Measurements from ENCODE around the gene DPY19L1. TPM values are rescaled to one million over a fixed set of nuclear protein-coding genes. Genes with fewer than 3 reads are reported as not detected.

Gene DPY19L1
- total RNA-seq, 1 experiment from 2014 or later = 46.8 TPM

DNA sequence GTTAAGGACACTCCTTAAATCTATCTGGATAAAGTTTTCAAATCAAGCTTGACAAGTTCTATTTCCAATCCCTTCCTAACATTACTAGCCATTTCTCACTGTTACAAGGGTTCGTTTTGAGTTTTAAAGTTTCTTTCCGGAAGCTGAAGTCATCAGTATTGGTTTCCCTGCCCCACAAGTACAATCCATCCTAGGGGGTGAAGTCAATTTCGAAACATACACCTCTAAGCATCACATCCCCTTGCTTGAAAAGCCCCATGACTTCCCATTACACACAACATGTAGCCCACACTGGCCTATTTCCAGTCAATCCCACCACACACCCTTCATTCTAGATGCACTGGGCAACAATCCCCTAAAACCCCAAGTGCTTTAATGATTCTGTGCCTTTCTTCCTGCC, 13.0 kb downstream of the DPY19L1 start:
- intact Hi-C loops (cut with micrococcal nuclease; ENCODE audit: unreplicated experiment) = no loop called here
- Histone ChIP-seq H3K4me3 (ENCODE audit: low read depth, low read length, poor library complexity, severe bottlenecking) (no peak overlapping the region), H3K27ac (ENCODE audit: low read depth, low read length, poor library complexity, severe bottlenecking) (no peak overlapping the region), H3K36me3 (ENCODE audit: insufficient read depth, low read length, poor library complexity, severe bottlenecking) (no peaks in the 10 kb centered on the region), H3K27me3 (replicated peaks; ENCODE audit: insufficient read depth, low read depth, low read length, poor library complexity) (no peaks in the 10 kb centered on the region), H3K4me1 (ENCODE audit: insufficient read depth, low read length, poor library complexity, severe bottlenecking) (no peaks in the 10 kb centered on the region), H3K9me3 (ENCODE audit: low read depth, low read length, poor library complexity, severe bottlenecking) (no peaks in the 10 kb centered on the region)
- no TSS peak for BruUV-seq (replicated peaks)
- no peak for DNase-seq (ENCODE audit: low spot score)
- ChIA-PET POLR2A (ENCODE audit: low non-redundant PET) (no interaction called here), CTCF (no interaction called here)
- TF ChIP-seq EZH2 (IDR thresholded peaks at IDR 0.05; ENCODE audit: borderline replicate concordance, low read depth, low read length, poor library complexity, severe bottlenecking) = no peak
- TF ChIP-seq CTCF (conservative IDR thresholded peaks at IDR 0.05; ENCODE audit: low read depth, low read length) = no peak

- DNase-seq (ENCODE audit: low spot score) = no peak
- Histone ChIP-seq H3K36me3 (ENCODE audit: insufficient read depth, low read length, poor library complexity, severe bottlenecking) (no peaks in the 10 kb centered on the region), H3K27ac (ENCODE audit: low read depth, low read length, poor library complexity, severe bottlenecking) (no peak overlapping the region), H3K4me3 (ENCODE audit: low read depth, low read length, poor library complexity, severe bottlenecking) (no peak overlapping the region), H3K4me1 (ENCODE audit: insufficient read depth, low read length, poor library complexity, severe bottlenecking) (no peaks in the 10 kb centered on the region), H3K9me3 (ENCODE audit: low read depth, low read length, poor library complexity, severe bottlenecking) (no peaks in the 10 kb centered on the region), H3K27me3 (replicated peaks; ENCODE audit: insufficient read depth, low read depth, low read length, poor library complexity) (no peaks in the 10 kb centered on the region)
- POLR2A ChIA-PET (ENCODE audit: low non-redundant PET) = no interaction called here
- CTCF ChIA-PET = no interaction called here
- TF ChIP-seq CTCF (conservative IDR thresholded peaks at IDR 0.05; ENCODE audit: low read depth, low read length) = no peak
- TF ChIP-seq EZH2 (IDR thresholded peaks at IDR 0.05; ENCODE audit: borderline replicate concordance, low read depth, low read length, poor library complexity, severe bottlenecking) = no peak
- intact Hi-C loops (cut with micrococcal nuclease; ENCODE audit: unreplicated experiment) = no loop called here
- no TSS peak for BruUV-seq (replicated peaks)
These were observed 14.6 kb downstream of the DPY19L1 start for GRCh38 chr7:35022725-35023124.

GRCh38 chr7:35021445-35021844, 15.8 kb downstream of the DPY19L1 start:
- POLR2A ChIA-PET (ENCODE audit: low non-redundant PET) = no interaction called here
- no peak for TF ChIP-seq CTCF (conservative IDR thresholded peaks at IDR 0.05; ENCODE audit: low read depth, low read length)
- TF ChIP-seq EZH2 (IDR thresholded peaks at IDR 0.05; ENCODE audit: borderline replicate concordance, low read depth, low read length, poor library complexity, severe bottlenecking) = no peak
- H3K27ac ChIP-seq (ENCODE audit: low read depth, low read length, poor library complexity, severe bottlenecking) = no peak overlapping the region
- BruUV-seq (replicated peaks) = no TSS peak
- no peak for DNase-seq (ENCODE audit: low spot score)
- H3K9me3 ChIP-seq (ENCODE audit: low read depth, low read length, poor library complexity, severe bottlenecking) = no peaks in the 10 kb centered on the region
- no peaks in the 10 kb centered on the region for H3K27me3 ChIP-seq (replicated peaks; ENCODE audit: insufficient read depth, low read depth, low read length, poor library complexity)
- H3K4me3 ChIP-seq (ENCODE audit: low read depth, low read length, poor library complexity, severe bottlenecking) = no peak overlapping the region
- intact Hi-C loops (cut with micrococcal nuclease; ENCODE audit: unreplicated experiment) = no loop called here
- no peaks in the 10 kb centered on the region for H3K36me3 ChIP-seq (ENCODE audit: insufficient read depth, low read length, poor library complexity, severe bottlenecking)
- H3K4me1 ChIP-seq (ENCODE audit: insufficient read depth, low read length, poor library complexity, severe bottlenecking) = no peaks in the 10 kb centered on the region
- CTCF ChIA-PET = no interaction called here

Measured in A673 (cell line).